ENCODE results near the gene GTPBP8. TPM values are rescaled to one million over a fixed set of nuclear protein-coding genes. Genes with fewer than 3 reads are reported as not detected.

Gene GTPBP8
- 52.1 and 54.8 TPM in 2 replicates for total RNA-seq (2014; rRNA removed; shearing (Covaris generic); ENCODE audit: low replicate concordance)

- no peaks in the 10 kb centered on the region for H3K9me3 ChIP-seq
- H3K27me3 ChIP-seq: no peaks in the 10 kb centered on the region
- H3K4me3 ChIP-seq: peak within 1 kb of the TSS; percentile 85
- DNase-seq: peak; percentile 94
- peaks cover 17% of the 10 kb centered on the region for H3K36me3 ChIP-seq
These were observed at the start of gene GTPBP8 for GRCh38 chr3:112990672-112991602. TSS of gene GTPBP8 (plus strand) at chr3:112990984. CDS start at chr3:112991000, 16 bp downstream.

GRCh38 chr3:112948346-112948838, 42.4 kb upstream of the GTPBP8 start:
- Histone ChIP-seq H3K9me3 (no peaks in the 10 kb centered on the region), H3K4me3 (no peak overlapping the region)
- DNase-seq: no peak

GRCh38 chr3:112956351-112956750, 34.4 kb upstream of the GTPBP8 start:
- no peak for DNase-seq
- Histone ChIP-seq H3K27me3 (no peaks in the 10 kb centered on the region), H3K4me3 (no peak overlapping the region), H3K9me3 (no peaks in the 10 kb centered on the region), H3K36me3 (no peaks in the 10 kb centered on the region)

More at GRCh38 chr3:112948346-112948838, 42.4 kb upstream of the GTPBP8 start:
- Histone ChIP-seq H3K36me3 (no peaks in the 10 kb centered on the region), H3K27me3 (no peaks in the 10 kb centered on the region)

- H3K27me3 ChIP-seq: no peaks in the 10 kb centered on the region
- no peak overlapping the region for H3K4me3 ChIP-seq
- DNase-seq: no peak
- no peaks in the 10 kb centered on the region for H3K36me3 ChIP-seq
- 0 out of 2 replicates have a peak, but pooled peaks cover 3% of the 10 kb centered on the region for H3K9me3 ChIP-seq
These were observed 31.8 kb upstream of the GTPBP8 start for GRCh38 chr3:112958811-112959560.

GRCh38 chr3:112963683-112964082, 27.1 kb upstream of the GTPBP8 start:
- no peak for DNase-seq
- Histone ChIP-seq H3K36me3 (no peaks in the 10 kb centered on the region), H3K27me3 (no peaks in the 10 kb centered on the region), H3K4me3 (no peak overlapping the region), H3K9me3 (0 out of 2 replicates have a peak, but pooled peaks cover 3% of the 10 kb centered on the region)

GRCh38 chr3:112965656-112966055, 25.1 kb upstream of the GTPBP8 start:
- H3K36me3 ChIP-seq: no peaks in the 10 kb centered on the region
- no peak for DNase-seq
- no peak overlapping the region for H3K4me3 ChIP-seq
- no peaks in the 10 kb centered on the region for H3K27me3 ChIP-seq
- 0 out of 2 replicates have a peak, but pooled peaks cover 3% of the 10 kb centered on the region for H3K9me3 ChIP-seq

GRCh38 chr3:112966633-112967032, 24.2 kb upstream of the GTPBP8 start:
- Histone ChIP-seq H3K9me3 (0 out of 2 replicates have a peak, but pooled peaks cover 3% of the 10 kb centered on the region), H3K36me3 (no peaks in the 10 kb centered on the region), H3K27me3 (no peaks in the 10 kb centered on the region), H3K4me3 (no peak overlapping the region)
- DNase-seq: no peak

- Histone ChIP-seq H3K36me3 (no peaks in the 10 kb centered on the region), H3K9me3 (0 out of 2 replicates have a peak, but pooled peaks cover 3% of the 10 kb centered on the region), H3K4me3 (no peak overlapping the region), H3K27me3 (no peaks in the 10 kb centered on the region)
- no peak for DNase-seq
These were observed 23.4 kb upstream of the GTPBP8 start for GRCh38 chr3:112967425-112967824.

- 0 out of 2 replicates have a peak, but pooled peaks cover 2% of the 10 kb centered on the region for H3K9me3 ChIP-seq
- DNase-seq: no peak
- H3K4me3 ChIP-seq: no peak overlapping the region
- no peaks in the 10 kb centered on the region for H3K36me3 ChIP-seq
- no peaks in the 10 kb centered on the region for H3K27me3 ChIP-seq
These were observed 23.0 kb upstream of the GTPBP8 start for GRCh38 chr3:112967828-112968227.

- H3K4me3 ChIP-seq: no peak overlapping the region
- H3K27me3 ChIP-seq: no peaks in the 10 kb centered on the region
- no peak for DNase-seq
- no peaks in the 10 kb centered on the region for H3K36me3 ChIP-seq
- H3K9me3 ChIP-seq: no peaks in the 10 kb centered on the region
These were observed 18.6 kb upstream of the GTPBP8 start for GRCh38 chr3:112972158-112972557.

- no peak overlapping the region for H3K4me3 ChIP-seq
- DNase-seq: no peak
- H3K36me3 ChIP-seq: no peaks in the 10 kb centered on the region
- H3K27me3 ChIP-seq: no peaks in the 10 kb centered on the region
- H3K9me3 ChIP-seq: no peaks in the 10 kb centered on the region
These were observed 17.2 kb upstream of the GTPBP8 start for GRCh38 chr3:112973325-112974177.

GRCh38 chr3:112974178-112974517, 16.6 kb upstream of the GTPBP8 start:
- no peaks in the 10 kb centered on the region for H3K36me3 ChIP-seq
- H3K27me3 ChIP-seq: no peaks in the 10 kb centered on the region
- DNase-seq: no peak
- no peak overlapping the region for H3K4me3 ChIP-seq
- H3K9me3 ChIP-seq: no peaks in the 10 kb centered on the region

- DNase-seq: no peak
- Histone ChIP-seq H3K27me3 (no peaks in the 10 kb centered on the region), H3K36me3 (no peaks in the 10 kb centered on the region), H3K4me3 (no peak within 1 kb of the TSS), H3K9me3 (no peaks in the 10 kb centered on the region)
These were observed 15.9 kb upstream of the GTPBP8 start, which contains the start of gene CD200R1 for GRCh38 chr3:112974894-112975293. TSS of gene CD200R1 (minus strand) at chr3:112975103. CDS start at chr3:112974857, 246 bp downstream.

GRCh38 chr3:112976001-112976400, 14.8 kb upstream of the GTPBP8 start:
- no peak for DNase-seq

GRCh38 chr3:112976953-112977352, 13.8 kb upstream of the GTPBP8 start:
- Histone ChIP-seq H3K36me3 (no peaks in the 10 kb centered on the region), H3K4me3 (no peak overlapping the region), H3K27me3 (no peaks in the 10 kb centered on the region), H3K9me3 (no peaks in the 10 kb centered on the region)
- DNase-seq: no peak

More at GRCh38 chr3:112976001-112976400, 14.8 kb upstream of the GTPBP8 start:
- Histone ChIP-seq H3K27me3 (no peaks in the 10 kb centered on the region), H3K4me3 (no peak overlapping the region), H3K36me3 (no peaks in the 10 kb centered on the region), H3K9me3 (no peaks in the 10 kb centered on the region)

GRCh38 chr3:112979244-112979832, 11.4 kb upstream of the GTPBP8 start:
- Histone ChIP-seq H3K9me3 (no peaks in the 10 kb centered on the region), H3K36me3 (no peaks in the 10 kb centered on the region), H3K27me3 (no peaks in the 10 kb centered on the region), H3K4me3 (no peak overlapping the region)
- DNase-seq: no peak

All from MG63 (cell line).